Astrocyte of the spinal cord (primary cell): ENCODE results near the gene GALNTL6.
A peak's percentile ranks its signal among the peaks of the same experiment; 100 is the strongest.

Experiments used
- DNase-seq: peaks from one replicate; pipeline ENCODE4 v3.0.0; 2011; ENCODE audit warnings: low read depth, low spot score
- H3K4me3 ChIP-seq: 2 replicates; pipeline ENCODE4 v1.5.1; 2011; ENCODE audit warnings: low read depth, mild to moderate bottlenecking, low read length, moderate library complexity
- CTCF ChIP-seq: IDR thresholded peaks from 2 replicates; pipeline ENCODE4 v1.5.1; 2012; ENCODE audit warnings: low read depth, mild to moderate bottlenecking, low read length, inconsistent platforms
- in situ Hi-C: cut with HindIII; loops from 2 replicates; pipeline ENCODE4 v1.10.0; 2017; ENCODE audit warnings: low sequenced_read_pairs

The GALNTL6 gene

GRCh38 chr4:172188248-172188988 lies 375.2 kb downstream of the GALNTL6 start:
- DNase-seq = no peak
- no peak for TF ChIP-seq CTCF
- H3K4me3 ChIP-seq = no peak overlapping the region
- in situ Hi-C loops = no loop called here

- TF ChIP-seq CTCF = peak; percentile 69
- in situ Hi-C loops = no loop called here
- peak; percentile 44 for DNase-seq
- no peak overlapping the region for H3K4me3 ChIP-seq
Observed at GRCh38 chr4:172202480-172203076, 389.4 kb downstream of the GALNTL6 start.

GRCh38 chr4:172207258-172207657 lies 394.1 kb downstream of the GALNTL6 start:
- no peak overlapping the region for H3K4me3 ChIP-seq
- TF ChIP-seq CTCF = no peak
- in situ Hi-C loops = no loop called here
- no peak for DNase-seq

GRCh38 chr4:172207886-172208285 lies 394.7 kb downstream of the GALNTL6 start:
- no peak overlapping the region for H3K4me3 ChIP-seq
- TF ChIP-seq CTCF = no peak
- DNase-seq = no peak
- in situ Hi-C loops = no loop called here

GRCh38 chr4:172220679-172221078 lies 407.5 kb downstream of the GALNTL6 start:
- in situ Hi-C loops = no loop called here
- no peak for TF ChIP-seq CTCF
- no peak for DNase-seq
- H3K4me3 ChIP-seq = no peak overlapping the region

- TF ChIP-seq CTCF = no peak
- no peak for DNase-seq
- in situ Hi-C loops = no loop called here
- no peak overlapping the region for H3K4me3 ChIP-seq
Observed at GRCh38 chr4:172225457-172225856, 412.3 kb downstream of the GALNTL6 start.
